Caco-2 (cell line): Measurements from ENCODE around the gene DAB1. TPM values are rescaled to one million over a fixed set of nuclear protein-coding genes. Genes with fewer than 3 reads are reported as not detected.

Experiments
- BruUV-seq: library from RNA; stranded (reverse); fragments of 400-500 nt; replicated peaks from 2 replicates; lab custom pipeline; 2021; lab: Mats Ljungman, UMichigan
- CTCF ChIA-PET: fragments of 300-600 bp; sonication (Branson Sonifier 250); formaldehyde crosslinking; loops from one replicate; lab custom pipeline; 2022; ENCODE audit warnings: antibody characterized with exemption; lab: Charles Lee
- POLR2A ChIA-PET: fragments of 300-600 bp; sonication (Branson Sonifier 250); formaldehyde crosslinking; loops from one replicate; lab custom pipeline; 2022; ENCODE audit warnings: antibody characterized with exemption; lab: Charles Lee
- DNase-seq, 2 experiments: peaks; one replicate each; pipeline versions ENCODE4 v3.0.0 to v3.0.0-alpha.2; 2020 to 2022
- H3K27me3 ChIP-seq: replicated peaks from 2 replicates; pipeline ENCODE4 v1.6.0; 2011; ENCODE audit warnings: low read length; ENCODE audit not compliant: control insufficient read depth, insufficient read depth
- H3K36me3 ChIP-seq: 2 replicates; pipeline ENCODE4 v1.5.1; 2011; ENCODE audit warnings: low read length; ENCODE audit not compliant: control insufficient read depth, insufficient read depth
- H3K4me1 ChIP-seq: fragments of 250-450 bp; sonication (Bioruptor Pico); 2 replicates; pipeline ENCODE4 v1.5.1; 2020; ENCODE audit warnings: mild to moderate bottlenecking
- H3K4me3 ChIP-seq: 2 replicates; pipeline ENCODE4 v1.5.1; 2011; ENCODE audit warnings: low read depth, mild to moderate bottlenecking, control low read depth, low read length
- H3K9me3 ChIP-seq: fragments of 250-450 bp; sonication (Bioruptor Pico); 2 replicates; pipeline ENCODE4 v1.5.1; 2020; ENCODE audit warnings: mild to moderate bottlenecking, moderate library complexity
- H3K27ac Mint-ChIP-seq: one replicate; pipeline ENCODE4 v1.8.0; 2022; ENCODE audit warnings: mixed read lengths; ENCODE audit not compliant: unreplicated experiment
- H3K27me3 Mint-ChIP-seq: one replicate; pipeline ENCODE4 v1.8.0; 2022; ENCODE audit warnings: mixed read lengths; ENCODE audit not compliant: insufficient read depth, unreplicated experiment
- H3K36me3 Mint-ChIP-seq: one replicate; pipeline ENCODE4 v1.8.0; 2022; ENCODE audit warnings: mild to moderate bottlenecking, mixed read lengths; ENCODE audit not compliant: insufficient read depth, unreplicated experiment
- H3K4me1 Mint-ChIP-seq: one replicate; pipeline ENCODE4 v1.8.0; 2022; ENCODE audit warnings: low read depth, mixed read lengths; ENCODE audit not compliant: unreplicated experiment
- H3K4me3 Mint-ChIP-seq: one replicate; pipeline ENCODE4 v1.8.0; 2022; ENCODE audit warnings: mild to moderate bottlenecking, moderate library complexity, mixed read lengths; ENCODE audit not compliant: unreplicated experiment
- H3K9me3 Mint-ChIP-seq: one replicate; pipeline ENCODE4 v1.8.0; 2022; ENCODE audit warnings: mixed read lengths; ENCODE audit not compliant: unreplicated experiment
- intact Hi-C: fragments of 100-400 bp; cut with micrococcal nuclease; formaldehyde crosslinking; loops from one replicate; pipeline ENCODE4 v1.10.0; 2022; ENCODE audit not compliant: unreplicated experiment
- total RNA-seq: library from RNA; stranded (reverse); gene quantifications from 2 replicates; pipeline ENCODE4 v1.2.3, GENCODE V29; 2022
- TF ChIP-seq, protein P1 (sequence below), 2 experiments: fragments of 200-600 bp in 1 of 2; IDR thresholded peaks; 1 replicate in 1 of 2; 2 replicates in 1 of 2; pipeline versions ENCODE4 v1.5.1 to v1.8.0; 2011 to 2022; ENCODE audit warnings: antibody characterized with exemption in 1 of 2, control low read depth in 1 of 2, inconsistent platforms in 1 of 2, low read depth in 1 of 2, low read length in 1 of 2, mild to moderate bottlenecking in 1 of 2, moderate library complexity in 1 of 2; ENCODE audit not compliant: insufficient read depth in 1 of 2, severe bottlenecking in 1 of 2, unreplicated experiment in 1 of 2

Gene DAB1
- total RNA-seq, 1 experiment from 2014 or later = 0.32 TPM

DNA sequence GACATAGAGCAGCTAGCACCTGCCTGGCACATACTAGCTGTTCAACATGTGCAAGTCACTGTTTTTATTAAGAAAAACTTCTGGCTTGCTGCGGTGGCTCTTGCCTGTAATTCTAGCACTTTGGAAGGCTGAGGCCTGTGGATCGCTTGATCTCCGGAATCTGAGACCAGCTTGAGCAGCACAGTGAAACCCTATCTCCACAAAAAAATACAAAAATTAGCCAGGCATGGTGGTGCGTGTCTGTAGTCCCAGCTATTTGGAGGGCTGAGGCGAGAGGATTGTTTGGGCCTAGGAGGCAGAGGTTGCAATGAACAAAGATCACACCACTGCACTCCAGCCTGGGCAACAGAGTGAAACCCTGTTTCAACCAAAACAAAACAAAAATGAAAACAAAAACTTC lies 430.4 kb downstream of the DAB1 start:
- DNase-seq = no peak
- Mint-ChIP-seq H3K27ac (no peak overlapping the region), H3K9me3 (no peaks in the 10 kb centered on the region), H3K4me1 (no peaks in the 10 kb centered on the region), H3K36me3 (no peaks in the 10 kb centered on the region), H3K4me3 (no peak overlapping the region), H3K27me3 (no peaks in the 10 kb centered on the region)
- Histone ChIP-seq H3K36me3 (no peaks in the 10 kb centered on the region), H3K27me3 (no peaks in the 10 kb centered on the region), H3K4me1 (no peaks in the 10 kb centered on the region), H3K4me3 (no peak overlapping the region), H3K9me3 (no peaks in the 10 kb centered on the region)
- TF ChIP-seq, protein P1, sequence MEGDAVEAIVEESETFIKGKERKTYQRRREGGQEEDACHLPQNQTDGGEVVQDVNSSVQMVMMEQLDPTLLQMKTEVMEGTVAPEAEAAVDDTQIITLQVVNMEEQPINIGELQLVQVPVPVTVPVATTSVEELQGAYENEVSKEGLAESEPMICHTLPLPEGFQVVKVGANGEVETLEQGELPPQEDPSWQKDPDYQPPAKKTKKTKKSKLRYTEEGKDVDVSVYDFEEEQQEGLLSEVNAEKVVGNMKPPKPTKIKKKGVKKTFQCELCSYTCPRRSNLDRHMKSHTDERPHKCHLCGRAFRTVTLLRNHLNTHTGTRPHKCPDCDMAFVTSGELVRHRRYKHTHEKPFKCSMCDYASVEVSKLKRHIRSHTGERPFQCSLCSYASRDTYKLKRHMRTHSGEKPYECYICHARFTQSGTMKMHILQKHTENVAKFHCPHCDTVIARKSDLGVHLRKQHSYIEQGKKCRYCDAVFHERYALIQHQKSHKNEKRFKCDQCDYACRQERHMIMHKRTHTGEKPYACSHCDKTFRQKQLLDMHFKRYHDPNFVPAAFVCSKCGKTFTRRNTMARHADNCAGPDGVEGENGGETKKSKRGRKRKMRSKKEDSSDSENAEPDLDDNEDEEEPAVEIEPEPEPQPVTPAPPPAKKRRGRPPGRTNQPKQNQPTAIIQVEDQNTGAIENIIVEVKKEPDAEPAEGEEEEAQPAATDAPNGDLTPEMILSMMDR (IDR thresholded peaks at IDR 0.05; ENCODE audit: insufficient read depth in 1 of 2, low read depth in 1 of 2, low read length in 1 of 2, severe bottlenecking in 1 of 2, unreplicated experiment in 1 of 2) = no peak
- POLR2A ChIA-PET = no interaction called here
- intact Hi-C loops = no loop called here
- CTCF ChIA-PET = no interaction called here
- no TSS peak for BruUV-seq

GRCh38 chr1:56992318-56993125 lies 431.3 kb downstream of the DAB1 start:
- H3K9me3 Mint-ChIP-seq = no peaks in the 10 kb centered on the region
- H3K27ac Mint-ChIP-seq = no peak overlapping the region
- intact Hi-C loops = no loop called here
- Histone ChIP-seq H3K36me3 (no peaks in the 10 kb centered on the region), H3K27me3 (no peaks in the 10 kb centered on the region), H3K4me3 (no peak overlapping the region), H3K4me1 (peaks cover 3% of the 10 kb centered on the region; the same call in 1 of the 2 replicates), H3K9me3 (no peaks in the 10 kb centered on the region)
- no peak for DNase-seq
- H3K27me3 Mint-ChIP-seq = no peaks in the 10 kb centered on the region
- H3K36me3 Mint-ChIP-seq = no peaks in the 10 kb centered on the region
- ChIA-PET POLR2A (no interaction called here), CTCF (no interaction called here)
- H3K4me3 Mint-ChIP-seq = no peak overlapping the region
- no peaks in the 10 kb centered on the region for H3K4me1 Mint-ChIP-seq
- BruUV-seq = no TSS peak
- TF ChIP-seq, protein P1 (IDR thresholded peaks at IDR 0.05; ENCODE audit: insufficient read depth in 1 of 2, low read depth in 1 of 2, low read length in 1 of 2, severe bottlenecking in 1 of 2, unreplicated experiment in 1 of 2) = no peak

- Histone ChIP-seq H3K4me3 (no peak overlapping the region), H3K4me1 (peaks cover 8% of the 10 kb centered on the region), H3K9me3 (no peaks in the 10 kb centered on the region), H3K27me3 (no peaks in the 10 kb centered on the region), H3K36me3 (no peaks in the 10 kb centered on the region)
- no peak for DNase-seq
- ChIA-PET CTCF (no interaction called here), POLR2A (no interaction called here)
- H3K36me3 Mint-ChIP-seq = no peaks in the 10 kb centered on the region
- peaks cover 6% of the 10 kb centered on the region for H3K4me1 Mint-ChIP-seq
- H3K27me3 Mint-ChIP-seq = no peaks in the 10 kb centered on the region
- BruUV-seq = no TSS peak
- TF ChIP-seq, protein P1 (IDR thresholded peaks at IDR 0.05; ENCODE audit: insufficient read depth in 1 of 2, low read depth in 1 of 2, low read length in 1 of 2, severe bottlenecking in 1 of 2, unreplicated experiment in 1 of 2) = no peak
- H3K4me3 Mint-ChIP-seq = no peak overlapping the region
- H3K27ac Mint-ChIP-seq = no peak overlapping the region
- no peaks in the 10 kb centered on the region for H3K9me3 Mint-ChIP-seq
- intact Hi-C loops = no loop called here
Observed at GRCh38 chr1:56991576-56991975, 432.3 kb downstream of the DAB1 start.
